Esophagus muscularis mucosa (tissue), 4 donors: ENCODE results near the gene PRX. TPM values are rescaled to one million over a fixed set of nuclear protein-coding genes. Genes with fewer than 3 reads are reported as not detected.
"Not testable (repeated sequence)": the region's sequence is repeated elsewhere in the genome, so short reads cannot be mapped to it uniquely, and the experiment has no call there.

Experiments used
- DNase-seq: peaks from one replicate; pipeline ENCODE4 v3.0.0-alpha.2; 2017; ENCODE audit errors: extremely low spot score
- H3K27ac ChIP-seq, 4 donors: fragments of 200-600 bp; sonication (generic); replicated peaks in 1 of 4; 1 replicate in 3 of 4; 2 replicates in 1 of 4; pipeline ENCODE4 v1.5.1; 2016 to 2019; ENCODE audit warnings: mild to moderate bottlenecking in 1 of 4
- H3K27me3 ChIP-seq, 4 donors: fragments of 200-600 bp; sonication (generic); one replicate each; pipeline versions ENCODE4 v1.5.1 to v1.6.0; 2016 to 2019
- H3K36me3 ChIP-seq, 4 donors: fragments of 200-600 bp; sonication (generic); one replicate each; pipeline ENCODE4 v1.5.1; 2016 to 2019
- H3K4me1 ChIP-seq, 4 donors: fragments of 200-600 bp; sonication (generic); one replicate each; pipeline ENCODE4 v1.5.1; 2016 to 2019
- H3K4me3 ChIP-seq, 4 donors: fragments of 200-600 bp; sonication (generic); 1 replicate in 2 of 4; 2 replicates in 2 of 4; pipeline ENCODE4 v1.5.1; 2016 to 2019; ENCODE audit warnings: mild to moderate bottlenecking in 4 of 4, moderate library complexity in 1 of 4
- H3K9me3 ChIP-seq, 4 donors: fragments of 200-600 bp; sonication (generic); 1 replicate in 3 of 4; 2 replicates in 1 of 4; pipeline ENCODE4 v1.5.1; 2016 to 2019
- CTCF ChIP-seq, 3 experiments: fragments of 200-600 bp in 2 of 3; fragments of 450-650 bp in 1 of 3; sonication (generic) in 2 of 3; IDR thresholded peaks; one replicate each; pipeline ENCODE4 v1.5.1; 2017 to 2019; ENCODE audit warnings: antibody characterized with exemption in 3 of 3, mild to moderate bottlenecking in 2 of 3, moderate library complexity in 1 of 3
- EP300 ChIP-seq: sonication (generic); formaldehyde crosslinking; IDR thresholded peaks from one replicate; pipeline ENCODE4 v1.6.1; 2017; ENCODE audit warnings: antibody characterized with exemption
- POLR2A ChIP-seq: fragments of 450-650 bp; IDR thresholded peaks from one replicate; pipeline ENCODE4 v1.6.1; 2017; ENCODE audit warnings: antibody characterized with exemption, moderate library complexity, mild to moderate bottlenecking, low read depth
- POLR2AphosphoS5 ChIP-seq, 2 donors: sonication (generic); formaldehyde crosslinking; IDR thresholded peaks; one replicate each; pipeline ENCODE4 v1.6.1; 2017; ENCODE audit warnings: antibody characterized with exemption in 2 of 2
- WGBS: methylation state at CpG from one replicate; pipeline ENCODE4 v1.1.5; 2018; 5-methylcytosine and 5-hydroxymethylcytosine counted together
- intact Hi-C: fragments of 100-400 bp; cut with DNase I; formaldehyde crosslinking; loops from one replicate; pipeline ENCODE4 v1.15.1; 2023
- total RNA-seq, 4 donors: library from RNA; depleted of rRNA; stranded (reverse); fragments of >200 nt; gene quantifications; one replicate each; pipeline versions ENCODE4 v1.1.0 to v1.2.1, GENCODE V29; 2016

PRX gene
- total RNA-seq, 4 donors from 2014 or later = 5.8 to 12.4 (median 8.8) TPM

GRCh38 chr19:40414542-40415535 lies 1.7 kb upstream of the PRX start:
- Histone ChIP-seq H3K4me3 (no peak overlapping the region), H3K27me3 (no peaks in the 10 kb centered on the region), H3K4me1 (peaks cover 48 to 56% (median 51%) of the 10 kb centered on the region in 4 donors), H3K36me3 (no peaks in the 10 kb centered on the region), H3K27ac (no peak overlapping the region), H3K9me3 (no peaks in the 10 kb centered on the region)
- no peak for DNase-seq
- TF ChIP-seq CTCF (IDR thresholded peaks at IDR 0.05) = no peak
- TF ChIP-seq EP300 = no peak
- no peak for TF ChIP-seq POLR2A
- TF ChIP-seq POLR2AphosphoS5 (IDR thresholded peaks at IDR 0.05) = no peak
- WGBS = 88% methylated on average over 18 of the region's 21 CpGs
- intact Hi-C loops = no loop called here

- no peak for TF ChIP-seq POLR2AphosphoS5 (IDR thresholded peaks at IDR 0.05)
- TF ChIP-seq CTCF (IDR thresholded peaks at IDR 0.05) = no peak
- TF ChIP-seq EP300 = no peak
- TF ChIP-seq POLR2A = no peak
- 66% methylated on average over 4 of the region's 4 CpGs for WGBS
- Histone ChIP-seq H3K4me3 (no peak overlapping the region), H3K36me3 (no peaks in the 10 kb centered on the region), H3K4me1 (peaks cover 47 to 56% (median 50%) of the 10 kb centered on the region in 4 donors), H3K9me3 (no peaks in the 10 kb centered on the region), H3K27me3 (no peaks in the 10 kb centered on the region), H3K27ac (no peak overlapping the region)
- DNase-seq = no peak
- intact Hi-C loops = no loop called here
Observed at GRCh38 chr19:40412866-40413265, 312 bp downstream of the PRX start.

- no peaks in the 10 kb centered on the region for H3K9me3 ChIP-seq
Observed at GRCh38 chr19:40411958-40412499, 1.1 kb downstream of the PRX start.

GRCh38 chr19:40411125-40411842 lies 1.9 kb downstream of the PRX start:
- no peak for DNase-seq
- no peak overlapping the region for H3K4me3 ChIP-seq
- no peak for TF ChIP-seq EP300
- peak; percentile 68 to 76 for TF ChIP-seq POLR2AphosphoS5 (IDR thresholded peaks at IDR 0.05)
- H3K9me3 ChIP-seq = no peaks in the 10 kb centered on the region
- peak overlapping the region; percentile 60 to 73 (median 68) for H3K27ac ChIP-seq
- H3K27me3 ChIP-seq = no peaks in the 10 kb centered on the region
- H3K4me1 ChIP-seq = peaks cover 35 to 42% (median 38%) of the 10 kb centered on the region in 4 donors
- no peaks in the 10 kb centered on the region for H3K36me3 ChIP-seq
- intact Hi-C loops = no loop called here
- WGBS = 48% methylated on average over 13 of the region's 16 CpGs

More at GRCh38 chr19:40411958-40412499, 1.1 kb downstream of the PRX start:
- no peaks in the 10 kb centered on the region for H3K36me3 ChIP-seq
- WGBS = 77% methylated on average over 8 of the region's 8 CpGs
- H3K27ac ChIP-seq = peak overlapping the region; percentile 60 to 73 (median 68)
- DNase-seq = no peak
- H3K4me1 ChIP-seq = peaks cover 39 to 50% (median 43%) of the 10 kb centered on the region in 4 donors
- no peaks in the 10 kb centered on the region for H3K27me3 ChIP-seq
- no peak overlapping the region for H3K4me3 ChIP-seq
- TF ChIP-seq EP300 (no peak), CTCF (IDR thresholded peaks at IDR 0.05) (no peak), POLR2A (no peak), POLR2AphosphoS5 (IDR thresholded peaks at IDR 0.05) (no peak)
- intact Hi-C loops = no loop called here

GRCh38 chr19:40410030-40410389 lies 3.2 kb downstream of the PRX start:
- DNase-seq = no peak
- H3K27me3 ChIP-seq = no peaks in the 10 kb centered on the region
- H3K36me3 ChIP-seq = no peaks in the 10 kb centered on the region
- no peak overlapping the region for H3K4me3 ChIP-seq
- intact Hi-C loops = no loop called here
- peaks cover 35 to 41% (median 37%) of the 10 kb centered on the region in 4 donors for H3K4me1 ChIP-seq
- H3K27ac ChIP-seq = peak overlapping the region in 1 of 4 donors; percentile 69
- TF ChIP-seq POLR2A = no peak
- TF ChIP-seq EP300 = no peak
- TF ChIP-seq CTCF (IDR thresholded peaks at IDR 0.05) = no peak
- no peak for TF ChIP-seq POLR2AphosphoS5 (IDR thresholded peaks at IDR 0.05)
- no peaks in the 10 kb centered on the region for H3K9me3 ChIP-seq
- WGBS = 100% methylated on average over 1 of the region's 9 CpGs

GRCh38 chr19:40408598-40408925 lies 4.6 kb downstream of the PRX start:
- H3K27me3 ChIP-seq, intact Hi-C loops, H3K9me3 ChIP-seq, H3K4me3 ChIP-seq, H3K36me3 ChIP-seq, DNase-seq, H3K27ac ChIP-seq: not testable (repeated sequence)
- H3K4me1 ChIP-seq = peaks cover 40 to 48% (median 42%) of the 10 kb centered on the region in 4 donors
- 94% methylated on average over 8 of the region's 8 CpGs for WGBS
